Small intestine (tissue), 7 donors: ENCODE data around the gene OR4C11. TPM values are rescaled to one million over a fixed set of nuclear protein-coding genes. Genes with fewer than 3 reads are reported as not detected.

Source experiments
- DNase-seq, 2 donors: peaks; one replicate each; pipeline versions ENCODE4 v3.0.0 to v3.0.0-alpha.2; 2013
- FAIRE-seq: peaks from 2 replicates; lab custom pipeline; 2012; peaks lifted over from hg19 to GRCh38; lab: Jason Lieb, UNC
- H3K27ac ChIP-seq, 3 donors: one replicate each; pipeline ENCODE4 v1.5.1; 2013; ENCODE audit warnings: low read length in 2 of 3, mild to moderate bottlenecking in 2 of 3, control low read depth in 1 of 3, inconsistent platforms in 1 of 3, low read depth in 1 of 3, moderate library complexity in 1 of 3
- H3K27me3 ChIP-seq, 3 donors: one replicate each; pipeline ENCODE4 v1.6.1; 2013; ENCODE audit warnings: low read length in 3 of 3, inconsistent platforms in 1 of 3; ENCODE audit not compliant: control insufficient read depth in 3 of 3, insufficient read depth in 3 of 3
- H3K36me3 ChIP-seq, 3 donors: one replicate each; pipeline ENCODE4 v1.6.1; 2013; ENCODE audit warnings: low read length in 3 of 3, inconsistent platforms in 1 of 3, low read depth in 1 of 3, mild to moderate bottlenecking in 1 of 3, moderate library complexity in 1 of 3; ENCODE audit not compliant: control insufficient read depth in 3 of 3, insufficient read depth in 2 of 3
- H3K4me1 ChIP-seq, 3 donors: one replicate each; pipeline ENCODE4 v1.6.1; 2013; ENCODE audit warnings: low read length in 2 of 3, inconsistent platforms in 1 of 3, low read depth in 1 of 3, mild to moderate bottlenecking in 1 of 3, moderate library complexity in 1 of 3; ENCODE audit not compliant: control insufficient read depth in 3 of 3, insufficient read depth in 2 of 3
- H3K4me3 ChIP-seq, 3 donors: one replicate each; pipeline ENCODE4 v1.5.1; 2013; ENCODE audit warnings: low read length in 3 of 3, control low read depth in 1 of 3, inconsistent platforms in 1 of 3, low read depth in 1 of 3, mild to moderate bottlenecking in 1 of 3, moderate library complexity in 1 of 3
- H3K9me3 ChIP-seq, 2 donors: one replicate each; pipeline ENCODE4 v1.6.1; 2013; ENCODE audit warnings: low read depth in 1 of 2, low read length in 1 of 2; ENCODE audit not compliant: control insufficient read depth in 2 of 2, insufficient read depth in 1 of 2
- polyA plus RNA-seq, 4 donors: library from polyadenylated mRNA; stranded (reverse) in 3 of 4; unstranded in 1 of 4; fragments of 200-250 nt in 3 of 4; fragments of 120-200 nt in 1 of 4; gene quantifications; one replicate each; pipeline versions ENCODE4 v1.2.1 to v1.2.3, GENCODE V29; 2013
- donor health status: healthy with polysubstance abuse.
- donor health status: control.
- donor health status: control.
- donor health status: Bipolar disorder and iron deficiency.
- donor health status: healthy.

The OR4C11 gene
- polyA plus RNA-seq, 4 donors = not detected

GRCh38 chr11:55554169-55554568, 53.3 kb downstream of the OR4C11 start, which contains the start of gene OR4C15:
Gene OR4C15 (plus strand): TSS chr11:55554469. CDS start chr11:55554469, 0 bp downstream.
- H3K36me3 ChIP-seq = no peaks in the 10 kb centered on the region
- peaks cover 0 to 37% of the 10 kb centered on the region in 2 donors for H3K9me3 ChIP-seq
- DNase-seq (no peak), FAIRE-seq (no peak)
- no peak within 1 kb of the TSS for H3K27ac ChIP-seq
- H3K4me3 ChIP-seq = no peak within 1 kb of the TSS
- H3K4me1 ChIP-seq = no peaks in the 10 kb centered on the region
- no peaks in the 10 kb centered on the region for H3K27me3 ChIP-seq

Other genes with a start within 250 kb of the OR4C11 start
- gene OR4A15, start 239.7 kb downstream of the OR4C11 start, polyA plus RNA-seq = not detected
- gene OR4C15, start 53.2 kb downstream of the OR4C11 start, polyA plus RNA-seq = not detected
- not detected for gene OR4C16, start 35.5 kb downstream of the OR4C11 start, polyA plus RNA-seq
- gene OR4P4, start 27.5 kb upstream of the OR4C11 start, polyA plus RNA-seq = not detected
- gene OR4S2, start 40.7 kb upstream of the OR4C11 start, polyA plus RNA-seq = not detected
- gene OR4C6, start 54.6 kb upstream of the OR4C11 start, polyA plus RNA-seq = not detected
- not detected for gene OR5D13, start 165.8 kb upstream of the OR4C11 start, polyA plus RNA-seq
- gene OR5D14, start 187.9 kb upstream of the OR4C11 start, polyA plus RNA-seq = not detected
- not detected for gene OR5L1, start 203.7 kb upstream of the OR4C11 start, polyA plus RNA-seq
- not detected for gene OR5D18, start 212.0 kb upstream of the OR4C11 start, polyA plus RNA-seq
- gene OR5L2, start 219.6 kb upstream of the OR4C11 start, polyA plus RNA-seq = not detected
- not detected for gene OR5D16, start 231.1 kb upstream of the OR4C11 start, polyA plus RNA-seq